LNCaP clone FGC (cell line): Measurements from ENCODE around the gene B3GLCT.

ENCODE experiments used
- DNase-seq: peaks from one replicate; pipeline ENCODE4 v3.0.0-alpha.2; 2011; ENCODE audit warnings: low read depth
- H3K4me3 ChIP-seq: 2 replicates; pipeline ENCODE4 v1.5.1; 2011; ENCODE audit warnings: mild to moderate bottlenecking, low read depth, low read length, control low read depth
- TF ChIP-seq, protein P1 (sequence below): IDR thresholded peaks from 2 replicates; pipeline ENCODE4 v1.5.1; 2012; ENCODE audit warnings: mild to moderate bottlenecking; ENCODE audit not compliant: control insufficient read depth, insufficient read depth; ENCODE audit errors: extremely low read depth

The B3GLCT gene

DNA sequence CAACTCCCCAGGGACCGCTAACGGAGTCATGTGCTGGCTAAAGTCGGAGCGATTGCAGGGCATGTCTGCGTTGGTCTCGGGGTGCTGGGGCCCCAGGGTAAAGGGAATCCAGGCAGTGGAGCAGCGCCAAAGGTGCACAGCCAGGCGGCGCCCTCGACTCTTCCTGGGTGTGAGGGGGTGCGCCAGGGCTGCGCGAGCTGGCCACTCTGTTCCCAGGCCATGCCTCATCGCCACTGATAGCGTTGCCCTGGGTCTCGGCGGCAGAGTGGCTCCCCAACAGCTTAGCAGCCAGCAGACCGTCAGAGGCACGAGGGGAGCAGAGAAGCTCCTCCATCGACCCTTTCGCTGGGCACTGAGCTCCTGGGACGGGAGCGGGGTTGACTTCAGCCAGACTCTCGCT lies 152.7 kb downstream of the B3GLCT start:
- H3K4me3 ChIP-seq: no peak overlapping the region
- TF ChIP-seq, protein P1, sequence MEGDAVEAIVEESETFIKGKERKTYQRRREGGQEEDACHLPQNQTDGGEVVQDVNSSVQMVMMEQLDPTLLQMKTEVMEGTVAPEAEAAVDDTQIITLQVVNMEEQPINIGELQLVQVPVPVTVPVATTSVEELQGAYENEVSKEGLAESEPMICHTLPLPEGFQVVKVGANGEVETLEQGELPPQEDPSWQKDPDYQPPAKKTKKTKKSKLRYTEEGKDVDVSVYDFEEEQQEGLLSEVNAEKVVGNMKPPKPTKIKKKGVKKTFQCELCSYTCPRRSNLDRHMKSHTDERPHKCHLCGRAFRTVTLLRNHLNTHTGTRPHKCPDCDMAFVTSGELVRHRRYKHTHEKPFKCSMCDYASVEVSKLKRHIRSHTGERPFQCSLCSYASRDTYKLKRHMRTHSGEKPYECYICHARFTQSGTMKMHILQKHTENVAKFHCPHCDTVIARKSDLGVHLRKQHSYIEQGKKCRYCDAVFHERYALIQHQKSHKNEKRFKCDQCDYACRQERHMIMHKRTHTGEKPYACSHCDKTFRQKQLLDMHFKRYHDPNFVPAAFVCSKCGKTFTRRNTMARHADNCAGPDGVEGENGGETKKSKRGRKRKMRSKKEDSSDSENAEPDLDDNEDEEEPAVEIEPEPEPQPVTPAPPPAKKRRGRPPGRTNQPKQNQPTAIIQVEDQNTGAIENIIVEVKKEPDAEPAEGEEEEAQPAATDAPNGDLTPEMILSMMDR: no peak
- no peak for DNase-seq

DNA sequence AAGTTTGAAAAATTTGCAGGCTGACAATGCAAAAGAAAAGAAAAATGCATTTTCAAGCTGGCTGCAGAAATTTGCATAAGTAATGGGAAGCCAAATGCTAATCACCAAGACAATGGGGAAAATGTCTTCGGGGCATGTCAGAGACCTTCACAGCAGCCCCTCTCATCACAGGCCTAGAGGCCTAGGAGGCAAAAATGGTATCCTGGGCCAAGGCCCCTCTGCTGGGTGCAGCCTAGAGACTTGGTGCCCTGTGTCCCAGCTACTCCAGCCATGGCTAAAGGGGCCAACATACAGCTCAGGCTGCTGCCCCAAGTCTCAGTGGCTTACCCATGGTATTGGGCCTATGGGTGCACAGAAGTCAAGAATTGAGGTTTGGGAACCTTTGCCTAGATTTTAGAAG lies 155.2 kb downstream of the B3GLCT start:
- H3K4me3 ChIP-seq: no peak overlapping the region
- TF ChIP-seq, protein P1: no peak
- no peak for DNase-seq

DNA sequence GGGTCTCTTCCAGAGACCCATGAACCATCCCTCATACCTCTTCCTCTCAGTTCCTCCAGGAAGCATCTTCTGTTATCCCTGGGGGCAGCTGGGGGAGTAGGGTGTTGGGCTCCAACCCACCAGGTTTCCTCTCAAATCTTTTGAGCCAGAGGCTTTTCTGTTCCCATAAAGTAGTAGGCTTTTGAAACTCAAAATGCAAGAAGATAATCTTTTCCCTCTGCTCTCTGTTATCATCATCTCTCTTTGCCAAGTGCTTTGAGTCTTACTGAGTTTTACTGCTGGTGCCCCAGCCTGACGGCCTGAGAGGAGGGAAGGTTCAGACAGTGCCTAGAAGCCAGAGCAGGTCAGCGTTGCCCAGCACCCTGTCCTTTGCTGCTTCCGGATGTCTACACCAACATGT lies 157.2 kb downstream of the B3GLCT start:
- H3K4me3 ChIP-seq: no peak overlapping the region
- TF ChIP-seq, protein P1: no peak
- no peak for DNase-seq

DNA sequence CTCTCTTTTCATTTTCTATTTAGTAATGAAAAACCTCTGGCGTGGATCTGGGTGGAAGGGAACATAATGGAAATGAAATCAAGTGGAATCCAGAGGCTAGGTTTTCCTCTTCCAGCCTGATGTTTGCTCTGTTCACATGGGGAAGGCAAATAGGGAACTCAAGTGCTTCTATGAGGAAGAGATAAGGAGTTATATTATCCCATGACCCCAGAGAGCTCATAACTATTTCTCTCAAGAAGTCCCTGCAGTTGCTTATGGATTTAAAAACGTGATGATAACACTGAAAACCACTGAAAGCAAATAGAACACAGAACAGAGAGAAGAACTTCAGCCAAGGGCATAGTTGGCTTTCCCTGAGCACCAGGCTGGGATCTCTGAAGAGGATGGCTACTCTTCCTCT lies 157.8 kb downstream of the B3GLCT start:
- no peak overlapping the region for H3K4me3 ChIP-seq
- TF ChIP-seq, protein P1: no peak
- no peak for DNase-seq

DNA sequence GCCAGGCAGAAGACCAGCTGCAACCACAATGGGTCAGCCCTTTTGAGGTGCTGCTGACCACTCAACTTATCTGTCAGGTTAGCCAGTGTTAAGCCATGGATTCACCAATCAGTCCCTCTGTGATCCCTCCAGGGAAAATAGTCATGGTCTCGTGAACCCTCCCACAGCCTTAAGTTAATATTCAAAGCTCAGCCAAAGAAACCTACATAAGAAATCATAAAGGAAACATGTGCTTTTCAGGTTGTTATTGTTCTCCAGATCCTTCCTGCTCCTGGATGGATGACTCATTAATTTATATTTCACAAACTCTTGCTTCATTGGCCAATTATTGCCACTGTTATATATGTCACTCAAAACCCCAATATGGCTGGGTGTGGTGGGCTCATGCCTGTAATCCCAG lies 161.9 kb downstream of the B3GLCT start:
- TF ChIP-seq, protein P1: no peak
- DNase-seq: no peak
- no peak overlapping the region for H3K4me3 ChIP-seq

- DNase-seq: no peak
- no peak overlapping the region for H3K4me3 ChIP-seq
- TF ChIP-seq, protein P1: no peak
These were observed 165.9 kb downstream of the B3GLCT start for GRCh38 chr13:31365630-31366029.

- TF ChIP-seq, protein P1: 0 out of 2 replicates have a peak, but pooled peaks have one; percentile 11
- DNase-seq: no peak
- H3K4me3 ChIP-seq: no peak overlapping the region
These were observed 167.6 kb downstream of the B3GLCT start for GRCh38 chr13:31367410-31367809.
